ENCODE results near the gene ABHD2.
"Not testable (repeated sequence)": the region's sequence is repeated elsewhere in the genome, so short reads cannot be mapped to it uniquely, and the experiment has no call there.

The ABHD2 gene

DNA sequence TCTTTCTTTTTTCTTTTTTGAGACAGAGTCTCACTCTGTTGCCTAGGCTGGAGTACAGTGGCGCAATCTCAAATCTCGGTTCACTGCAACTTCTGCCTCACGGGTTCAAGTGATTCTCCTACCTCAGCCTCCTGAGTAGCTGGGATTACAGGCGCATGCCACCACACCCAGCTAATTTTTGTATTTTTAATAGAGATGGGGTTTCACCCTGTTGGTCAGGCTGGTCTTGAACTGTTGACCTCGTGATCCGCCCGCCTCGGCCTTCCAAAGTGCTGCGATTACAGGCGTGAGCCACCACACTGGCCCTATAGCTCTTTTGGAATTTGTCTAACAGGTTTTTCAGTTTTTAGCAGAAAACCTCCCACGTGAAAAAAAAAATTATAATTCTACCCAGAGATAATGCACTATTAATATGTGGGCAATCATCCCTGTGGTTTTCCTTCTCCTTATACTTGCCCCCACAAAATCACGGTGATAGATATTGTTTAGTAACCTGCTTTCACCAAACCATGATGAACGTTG, 32.3 kb downstream of the ABHD2 start:
- H3K4me3 Mint-ChIP-seq; ATAC-seq (replicated peaks; ENCODE audit: extremely low read depth, poor library complexity, severe bottlenecking); H3K27ac Mint-ChIP-seq (ENCODE audit: low read depth); H3K27me3 Mint-ChIP-seq; H3K4me1 Mint-ChIP-seq; H3K9me3 Mint-ChIP-seq; DNase-seq (ENCODE audit: low spot score in 2 of 2): not testable (repeated sequence)
- H3K36me3 Mint-ChIP-seq (ENCODE audit: insufficient read depth), result peaks cover 38% of the 10 kb centered on the region

DNA sequence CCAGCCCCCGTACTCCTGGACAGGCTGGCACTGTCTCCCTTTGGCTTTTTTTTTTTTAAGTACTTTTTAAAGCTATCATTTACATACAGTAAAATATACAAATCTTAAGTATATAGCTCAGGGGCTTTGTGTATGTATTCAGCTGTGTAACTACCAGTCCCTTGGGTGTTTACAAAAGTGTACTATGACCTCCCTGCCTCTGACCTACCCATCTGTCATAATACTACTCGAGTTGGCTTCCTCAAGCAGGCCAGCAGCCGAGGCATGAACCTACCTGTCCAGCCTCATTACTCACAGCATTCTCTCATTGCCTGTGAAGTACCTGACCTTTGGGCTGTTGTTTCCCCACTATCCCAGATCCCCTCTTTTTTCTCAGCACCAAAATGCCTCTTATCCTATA, 33.2 kb downstream of the ABHD2 start:
- H3K36me3 Mint-ChIP-seq (ENCODE audit: insufficient read depth), result peaks cover 39% of the 10 kb centered on the region
- no peak for DNase-seq (ENCODE audit: low spot score in 2 of 2)
- H3K27ac Mint-ChIP-seq (ENCODE audit: low read depth), result no peak overlapping the region
- H3K9me3 Mint-ChIP-seq, result no peaks in the 10 kb centered on the region
- no peaks in the 10 kb centered on the region for H3K27me3 Mint-ChIP-seq
- no peak overlapping the region for H3K4me3 Mint-ChIP-seq
- H3K4me1 Mint-ChIP-seq, result peaks cover 2% of the 10 kb centered on the region
- ATAC-seq (replicated peaks; ENCODE audit: extremely low read depth, poor library complexity, severe bottlenecking), result no peak

DNA sequence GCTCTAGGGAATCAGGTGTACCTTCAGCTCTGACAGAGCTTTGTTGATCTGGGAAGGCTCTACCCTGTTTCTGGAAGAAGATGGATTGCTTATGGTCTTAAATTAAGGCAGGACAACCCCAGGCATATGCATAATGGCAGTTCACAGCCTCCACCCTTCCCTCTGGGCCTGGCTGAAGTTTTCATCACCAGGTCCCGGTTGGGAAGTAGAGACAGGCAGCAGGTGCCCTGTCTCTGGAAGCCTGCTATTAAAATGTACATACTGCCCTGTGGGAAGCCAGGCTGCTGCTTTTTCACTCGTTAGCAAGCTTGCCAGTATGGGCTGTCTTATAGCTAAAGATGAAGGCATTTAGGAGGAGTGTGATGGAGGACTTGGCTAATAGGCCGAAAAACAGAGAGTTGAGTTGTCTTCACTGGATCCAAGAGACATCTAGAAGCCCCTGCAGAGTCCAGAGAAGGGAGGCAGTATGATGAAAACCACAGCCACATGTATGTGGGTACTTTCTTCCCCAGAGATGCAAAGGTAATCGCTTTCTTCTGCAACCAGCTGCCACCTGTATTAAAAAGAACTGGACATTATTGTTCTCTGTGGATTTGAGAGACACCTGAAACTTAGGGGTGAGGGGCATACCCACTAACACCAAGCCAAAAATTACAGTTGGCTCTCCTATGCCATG, 34.4 kb downstream of the ABHD2 start:
- peaks cover 29% of the 10 kb centered on the region for H3K36me3 Mint-ChIP-seq (ENCODE audit: insufficient read depth)
- H3K27ac Mint-ChIP-seq (ENCODE audit: low read depth), result no peak overlapping the region
- no peak for DNase-seq (ENCODE audit: low spot score in 2 of 2)
- no peak for ATAC-seq (replicated peaks; ENCODE audit: extremely low read depth, poor library complexity, severe bottlenecking)
- no peaks in the 10 kb centered on the region for H3K9me3 Mint-ChIP-seq
- H3K27me3 Mint-ChIP-seq, result no peaks in the 10 kb centered on the region
- no peaks in the 10 kb centered on the region for H3K4me1 Mint-ChIP-seq
- no peak overlapping the region for H3K4me3 Mint-ChIP-seq

DNA sequence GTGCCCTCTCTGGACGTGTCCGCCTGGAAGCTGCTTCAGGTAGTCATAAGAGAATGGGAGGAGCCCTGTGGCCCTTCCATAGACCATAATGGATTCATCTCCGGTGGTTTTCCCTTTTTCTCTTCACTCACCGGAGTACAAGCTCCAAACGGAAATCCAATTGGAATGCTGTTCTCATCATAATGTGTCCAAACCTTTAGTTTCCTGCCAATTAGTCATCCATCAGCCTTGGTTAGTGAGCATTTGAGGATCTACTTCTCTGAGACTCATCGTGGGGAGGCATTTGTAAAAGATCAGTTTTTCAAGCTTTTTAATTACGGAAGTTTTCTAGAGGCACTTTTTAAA, 34.9 kb downstream of the ABHD2 start:
- Mint-ChIP-seq H3K36me3 (ENCODE audit: insufficient read depth) (peaks cover 25% of the 10 kb centered on the region), H3K27me3 (no peaks in the 10 kb centered on the region), H3K4me1 (no peaks in the 10 kb centered on the region), H3K27ac (ENCODE audit: low read depth) (no peak overlapping the region), H3K4me3 (no peak overlapping the region), H3K9me3 (no peaks in the 10 kb centered on the region)
- ATAC-seq (replicated peaks; ENCODE audit: extremely low read depth, poor library complexity, severe bottlenecking) (no peak), DNase-seq (ENCODE audit: low spot score in 2 of 2) (no peak)

DNA sequence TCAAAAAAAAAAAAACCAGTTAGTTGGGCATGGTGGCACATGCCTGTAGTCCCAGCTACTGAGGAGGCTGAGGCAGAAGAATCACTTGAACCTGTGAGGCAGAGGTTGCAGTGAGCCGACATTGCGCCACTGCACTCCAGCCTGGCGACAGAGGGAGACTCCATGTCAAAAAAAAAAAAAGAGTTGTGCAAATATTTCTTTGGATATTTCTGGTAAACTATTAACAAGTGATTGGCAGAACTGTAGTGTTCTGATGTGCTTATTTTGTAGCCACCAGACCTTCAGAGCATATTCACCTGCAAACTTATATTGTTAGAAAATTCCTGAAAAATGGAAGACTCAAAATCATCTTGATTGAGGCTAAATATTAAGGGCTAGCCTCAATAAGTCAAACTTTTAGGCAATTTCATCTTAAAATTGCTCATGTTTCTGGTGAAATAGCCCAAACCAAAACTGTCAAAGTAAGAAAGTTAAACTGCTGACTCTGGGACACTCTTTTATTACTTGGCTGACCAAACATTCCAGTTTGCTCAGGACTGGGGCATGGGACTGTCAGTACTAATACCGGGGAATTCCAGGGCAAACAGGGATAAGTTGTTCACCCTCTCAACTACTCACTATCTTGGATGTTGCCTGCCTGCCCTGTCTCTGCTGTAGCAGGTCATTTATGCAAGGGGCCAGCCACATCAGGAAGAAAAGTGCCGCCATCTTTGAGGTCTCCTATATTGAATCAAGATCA, 37.0 kb downstream of the ABHD2 start:
- no peaks in the 10 kb centered on the region for H3K27me3 Mint-ChIP-seq
- H3K27ac Mint-ChIP-seq (ENCODE audit: low read depth), result no peak overlapping the region
- ATAC-seq (replicated peaks; ENCODE audit: extremely low read depth, poor library complexity, severe bottlenecking) (no peak), DNase-seq (ENCODE audit: low spot score in 2 of 2) (no peak)
- peaks cover 15% of the 10 kb centered on the region for H3K36me3 Mint-ChIP-seq (ENCODE audit: insufficient read depth)
- H3K9me3 Mint-ChIP-seq, result no peaks in the 10 kb centered on the region
- peaks cover 3% of the 10 kb centered on the region for H3K4me1 Mint-ChIP-seq
- no peak overlapping the region for H3K4me3 Mint-ChIP-seq

DNA sequence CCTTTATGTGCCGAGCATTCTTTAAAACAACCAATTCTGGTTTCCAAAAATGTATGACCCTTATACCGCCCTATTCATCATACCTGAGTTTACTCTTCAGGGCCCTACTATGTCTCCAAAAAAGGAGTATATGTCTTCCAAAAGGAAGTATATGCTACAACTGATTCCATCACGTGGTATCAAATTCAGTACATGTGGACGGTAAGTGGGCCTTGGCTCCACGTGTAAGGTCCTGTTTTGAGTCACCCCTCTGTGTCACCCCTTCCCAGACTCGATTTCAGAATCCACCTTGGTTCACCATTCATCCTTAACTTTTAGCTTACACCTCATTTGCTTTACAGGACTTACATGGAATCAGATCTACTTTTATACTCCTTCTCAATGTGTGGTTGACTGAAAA, 37.8 kb downstream of the ABHD2 start:
- H3K27me3 Mint-ChIP-seq, result no peaks in the 10 kb centered on the region
- no peak overlapping the region for H3K27ac Mint-ChIP-seq (ENCODE audit: low read depth)
- DNase-seq (ENCODE audit: low spot score in 2 of 2) (no peak), ATAC-seq (replicated peaks; ENCODE audit: extremely low read depth, poor library complexity, severe bottlenecking) (no peak)
- peaks cover 11% of the 10 kb centered on the region for H3K4me1 Mint-ChIP-seq
- H3K4me3 Mint-ChIP-seq, result no peak overlapping the region
- H3K9me3 Mint-ChIP-seq, result no peaks in the 10 kb centered on the region
- H3K36me3 Mint-ChIP-seq (ENCODE audit: insufficient read depth), result peaks cover 15% of the 10 kb centered on the region

DNA sequence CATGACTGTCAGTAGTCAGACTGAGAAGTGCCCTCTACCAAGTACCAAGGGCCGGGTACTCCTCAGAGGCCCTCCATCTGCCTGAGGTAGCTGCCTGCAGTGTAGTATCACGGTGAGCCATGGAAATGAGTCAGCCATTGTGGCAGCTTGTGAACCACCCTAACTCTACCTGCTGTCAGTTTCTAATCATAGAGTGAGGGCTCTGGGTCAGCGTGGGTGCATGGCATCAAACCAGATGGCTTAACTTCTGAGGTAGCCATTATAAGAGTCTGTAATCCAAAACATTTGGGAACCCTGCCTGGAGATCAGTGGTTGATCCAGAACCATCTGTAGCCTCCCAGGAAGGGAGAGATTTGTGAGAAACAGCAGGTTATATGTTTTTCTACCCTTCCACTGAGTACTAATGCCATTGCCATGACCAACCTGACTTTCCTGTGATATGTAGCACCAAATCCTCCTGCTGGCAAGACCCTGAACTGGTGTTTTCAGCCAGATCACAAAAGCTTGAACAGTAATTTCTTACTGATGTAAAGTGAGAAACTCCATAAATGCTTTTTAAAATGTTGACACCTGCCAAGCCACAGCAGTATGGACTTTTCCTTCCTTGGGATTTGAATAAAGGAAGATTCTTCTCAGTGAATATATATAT, 38.9 kb downstream of the ABHD2 start:
- no peaks in the 10 kb centered on the region for H3K27me3 Mint-ChIP-seq
- H3K4me3 Mint-ChIP-seq, result no peak overlapping the region
- H3K27ac Mint-ChIP-seq (ENCODE audit: low read depth), result no peak overlapping the region
- H3K9me3 Mint-ChIP-seq, result no peaks in the 10 kb centered on the region
- peaks cover 11% of the 10 kb centered on the region for H3K36me3 Mint-ChIP-seq (ENCODE audit: insufficient read depth)
- ATAC-seq (replicated peaks; ENCODE audit: extremely low read depth, poor library complexity, severe bottlenecking), result no peak
- DNase-seq (ENCODE audit: low spot score in 2 of 2), result no peak
- H3K4me1 Mint-ChIP-seq, result peaks cover 22% of the 10 kb centered on the region

DNA sequence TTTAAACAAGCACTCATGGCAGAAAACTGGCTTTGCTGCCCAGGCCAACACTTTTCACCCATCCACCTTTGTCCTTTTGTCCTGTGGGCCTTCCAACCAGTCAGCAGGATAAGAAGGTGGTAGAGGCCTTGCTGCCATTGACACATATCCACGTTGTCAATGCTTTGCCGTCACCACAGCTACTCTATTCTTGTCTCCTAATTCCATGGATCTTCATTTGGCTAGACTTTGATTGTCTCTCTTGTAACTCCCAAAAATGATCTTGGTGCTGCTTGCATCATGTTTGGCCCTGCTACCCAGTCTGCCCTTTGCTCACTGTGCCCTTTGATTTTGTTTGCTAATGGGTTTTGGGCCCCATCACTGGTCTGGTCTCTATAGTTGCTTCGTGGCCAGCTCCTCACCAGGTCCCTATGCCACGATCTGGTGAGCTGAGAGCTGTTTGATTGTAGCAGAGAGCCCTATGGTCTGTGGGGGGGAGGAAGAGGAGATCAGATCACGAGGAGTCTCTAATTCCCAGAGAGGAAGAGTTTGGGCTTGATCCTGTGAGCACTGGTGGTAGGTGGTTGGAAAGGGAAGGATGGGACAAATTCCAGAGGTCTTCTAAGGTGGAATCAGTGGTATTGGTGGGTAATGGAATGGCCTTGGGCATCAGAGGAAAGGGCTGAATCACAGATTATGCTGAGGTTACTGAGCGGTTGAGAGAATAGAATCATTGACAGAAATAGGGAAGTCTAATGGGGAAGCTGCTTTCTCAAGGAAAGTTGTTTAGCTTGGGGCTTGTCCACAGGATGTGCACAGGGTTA, 40.3 kb downstream of the ABHD2 start:
- no peak overlapping the region for H3K27ac Mint-ChIP-seq (ENCODE audit: low read depth)
- peaks cover 31% of the 10 kb centered on the region for H3K4me1 Mint-ChIP-seq
- DNase-seq (ENCODE audit: low spot score in 2 of 2) (no peak), ATAC-seq (replicated peaks; ENCODE audit: extremely low read depth, poor library complexity, severe bottlenecking) (no peak)
- no peaks in the 10 kb centered on the region for H3K27me3 Mint-ChIP-seq
- H3K4me3 Mint-ChIP-seq, result no peak overlapping the region
- no peaks in the 10 kb centered on the region for H3K9me3 Mint-ChIP-seq
- peaks cover 7% of the 10 kb centered on the region for H3K36me3 Mint-ChIP-seq (ENCODE audit: insufficient read depth)

DNA sequence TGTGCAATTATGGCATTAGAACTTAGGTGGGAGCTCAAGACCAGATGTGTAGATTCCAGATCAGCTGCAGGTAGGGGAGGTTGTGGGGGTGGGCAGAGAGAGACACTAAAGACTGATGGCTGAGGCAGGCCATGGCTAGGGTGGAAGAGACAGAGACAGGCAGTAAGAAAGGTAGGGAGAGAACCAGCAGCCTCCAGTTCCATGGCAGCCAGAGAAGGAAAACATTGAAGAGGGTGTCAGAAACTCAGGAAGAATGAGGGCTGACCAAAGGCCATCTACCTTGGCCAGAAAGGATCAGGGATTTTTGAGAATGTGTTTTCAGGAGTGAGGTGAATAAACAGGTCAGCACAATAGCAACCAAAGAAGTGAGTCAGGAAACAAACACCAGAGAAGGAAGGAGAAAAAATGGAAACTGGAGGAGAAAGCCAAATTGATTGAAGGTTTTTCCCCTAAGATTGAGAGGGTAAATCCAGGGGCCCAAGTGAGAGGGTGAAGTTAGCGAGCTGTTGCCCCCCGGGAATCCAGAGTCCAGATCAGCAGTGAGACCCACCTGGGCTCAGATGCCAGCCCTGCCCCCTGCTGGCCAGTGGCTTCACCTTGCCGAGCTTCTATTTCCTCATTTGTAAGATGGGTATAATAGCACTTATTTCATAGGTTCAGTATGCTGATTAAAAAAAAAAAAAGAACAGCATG, 41.0 kb downstream of the ABHD2 start:
- no peaks in the 10 kb centered on the region for H3K9me3 Mint-ChIP-seq
- H3K4me3 Mint-ChIP-seq, result no peak overlapping the region
- no peak overlapping the region for H3K27ac Mint-ChIP-seq (ENCODE audit: low read depth)
- H3K36me3 Mint-ChIP-seq (ENCODE audit: insufficient read depth), result peaks cover 7% of the 10 kb centered on the region
- no peaks in the 10 kb centered on the region for H3K27me3 Mint-ChIP-seq
- DNase-seq (ENCODE audit: low spot score in 2 of 2) (peak in 1 of 2 donors; percentile 27), ATAC-seq (replicated peaks; ENCODE audit: extremely low read depth, poor library complexity, severe bottlenecking) (peak; percentile 24)
- H3K4me1 Mint-ChIP-seq, result peaks cover 33% of the 10 kb centered on the region

DNA sequence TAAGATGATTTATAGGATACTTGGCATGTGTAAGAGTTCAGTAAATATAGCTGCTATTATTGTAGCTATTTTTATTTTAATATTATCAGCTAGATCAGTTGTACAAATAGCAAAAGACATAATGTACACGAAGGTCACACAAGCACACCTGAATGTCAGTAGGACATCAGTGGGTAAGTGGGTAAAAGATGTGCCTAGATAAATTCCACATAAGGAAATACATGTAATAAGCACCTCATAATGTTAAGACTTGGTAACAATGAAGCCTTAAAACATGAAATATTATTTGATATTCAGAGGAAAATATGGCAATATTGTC, 41.5 kb downstream of the ABHD2 start:
- no peaks in the 10 kb centered on the region for H3K27me3 Mint-ChIP-seq
- DNase-seq (ENCODE audit: low spot score in 2 of 2), result no peak
- H3K36me3 Mint-ChIP-seq (ENCODE audit: insufficient read depth), result peaks cover 7% of the 10 kb centered on the region
- H3K9me3 Mint-ChIP-seq, result no peaks in the 10 kb centered on the region
- no peak for ATAC-seq (replicated peaks; ENCODE audit: extremely low read depth, poor library complexity, severe bottlenecking)
- no peak overlapping the region for H3K27ac Mint-ChIP-seq (ENCODE audit: low read depth)
- peaks cover 33% of the 10 kb centered on the region for H3K4me1 Mint-ChIP-seq
- no peak overlapping the region for H3K4me3 Mint-ChIP-seq

DNA sequence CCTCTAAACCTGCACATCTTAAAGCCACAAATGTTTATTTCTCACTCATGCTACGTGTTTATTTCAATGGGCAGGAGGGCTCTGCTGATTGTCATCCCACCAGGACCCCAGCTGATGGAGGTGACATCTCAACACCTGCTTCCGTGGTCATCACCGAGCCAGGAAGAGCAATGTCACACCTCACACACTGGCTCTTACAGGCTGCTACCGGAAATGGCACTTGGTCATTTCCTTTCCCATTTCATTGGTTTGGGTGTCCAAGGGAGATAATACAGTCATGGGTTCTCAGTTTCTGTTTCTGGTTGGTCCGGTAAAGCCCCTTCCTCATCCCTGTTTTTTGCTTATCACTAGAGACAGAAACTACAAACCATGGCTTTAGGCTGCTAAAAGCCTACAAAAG, 41.9 kb downstream of the ABHD2 start:
- peak overlapping the region; percentile 28 for H3K4me3 Mint-ChIP-seq
- peaks cover 7% of the 10 kb centered on the region for H3K36me3 Mint-ChIP-seq (ENCODE audit: insufficient read depth)
- no peaks in the 10 kb centered on the region for H3K27me3 Mint-ChIP-seq
- ATAC-seq (replicated peaks; ENCODE audit: extremely low read depth, poor library complexity, severe bottlenecking) (peak; percentile 68), DNase-seq (ENCODE audit: low spot score in 2 of 2) (no peak)
- no peaks in the 10 kb centered on the region for H3K9me3 Mint-ChIP-seq
- peaks cover 34% of the 10 kb centered on the region for H3K4me1 Mint-ChIP-seq
- H3K27ac Mint-ChIP-seq (ENCODE audit: low read depth), result no peak overlapping the region

DNA sequence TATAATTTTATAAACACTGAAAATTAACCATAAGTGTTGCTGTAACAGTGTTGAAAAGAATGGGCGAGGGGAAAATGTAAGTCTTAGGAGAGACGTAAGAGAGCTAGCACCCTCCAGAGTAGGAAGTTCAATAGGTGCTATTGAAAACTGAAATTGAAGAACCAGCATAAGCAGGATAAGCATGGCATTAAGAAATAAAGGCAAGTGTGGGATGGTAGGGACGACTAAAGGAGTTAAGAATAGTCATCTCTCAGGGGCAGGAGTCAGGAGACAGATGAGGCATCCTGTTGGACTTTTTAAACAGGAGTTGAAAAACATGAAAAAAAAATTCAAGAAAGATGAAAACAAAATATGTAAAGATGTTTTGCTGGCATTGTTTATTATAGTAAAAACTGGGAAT, 43.5 kb downstream of the ABHD2 start:
- no peak overlapping the region for H3K27ac Mint-ChIP-seq (ENCODE audit: low read depth)
- H3K27me3 Mint-ChIP-seq, result no peaks in the 10 kb centered on the region
- H3K36me3 Mint-ChIP-seq (ENCODE audit: insufficient read depth), result peaks cover 4% of the 10 kb centered on the region
- H3K9me3 Mint-ChIP-seq, result no peaks in the 10 kb centered on the region
- peaks cover 47% of the 10 kb centered on the region for H3K4me1 Mint-ChIP-seq
- DNase-seq (ENCODE audit: low spot score in 2 of 2), result no peak
- H3K4me3 Mint-ChIP-seq, result no peak overlapping the region
- no peak for ATAC-seq (replicated peaks; ENCODE audit: extremely low read depth, poor library complexity, severe bottlenecking)

Measured in central memory CD8-positive, alpha-beta T cell (primary cell).